NCI-H1694 (cell line): ENCODE results near the gene SH2D7.

Experiments
- DNase-seq: peaks from one replicate; lab custom pipeline; 2025; lab: John Stamatoyannopoulos, UW

Gene SH2D7

DNA sequence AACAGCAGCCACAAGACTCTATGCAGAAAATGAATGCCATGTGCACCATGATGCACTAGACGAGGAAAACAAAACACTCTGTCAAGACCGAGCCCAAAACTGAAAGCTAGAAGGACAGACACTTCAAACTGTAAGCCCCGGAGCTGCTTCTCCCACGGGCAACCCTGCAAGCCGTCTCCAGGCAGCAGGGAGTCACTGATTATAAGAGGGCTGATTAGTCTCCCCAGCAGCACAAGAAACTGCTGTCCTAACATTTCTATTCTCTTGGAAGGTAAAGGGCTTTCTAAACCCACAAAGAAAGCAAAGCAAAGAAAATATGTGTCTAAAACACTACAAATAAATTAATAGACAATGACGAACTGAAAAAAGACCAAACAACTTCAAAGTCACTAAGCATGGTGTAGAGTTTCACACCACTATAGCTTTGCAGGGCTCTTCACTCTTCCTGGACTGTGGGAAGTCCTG, 30.4 kb upstream of the SH2D7 start:
- DNase-seq, result no peak

DNA sequence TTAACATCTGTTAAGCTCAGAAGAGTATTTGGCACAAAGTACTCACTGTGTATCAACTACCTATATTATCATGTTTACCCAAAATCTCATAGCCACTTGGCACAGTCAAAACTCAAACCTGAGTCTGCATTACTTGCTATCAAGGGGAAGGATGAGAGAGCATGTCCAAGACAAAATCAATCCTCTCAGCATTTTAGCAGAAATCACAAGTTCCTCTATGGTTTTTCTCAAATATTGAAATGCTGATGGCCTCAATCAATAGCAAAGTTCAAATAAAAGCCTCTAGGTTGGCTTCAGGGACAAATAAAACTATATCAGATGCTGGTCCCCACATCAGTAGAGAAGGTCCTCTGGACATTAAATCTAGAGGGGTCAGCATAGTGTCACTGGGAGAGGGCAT, 29.1 kb upstream of the SH2D7 start:
- no peak for DNase-seq

DNA sequence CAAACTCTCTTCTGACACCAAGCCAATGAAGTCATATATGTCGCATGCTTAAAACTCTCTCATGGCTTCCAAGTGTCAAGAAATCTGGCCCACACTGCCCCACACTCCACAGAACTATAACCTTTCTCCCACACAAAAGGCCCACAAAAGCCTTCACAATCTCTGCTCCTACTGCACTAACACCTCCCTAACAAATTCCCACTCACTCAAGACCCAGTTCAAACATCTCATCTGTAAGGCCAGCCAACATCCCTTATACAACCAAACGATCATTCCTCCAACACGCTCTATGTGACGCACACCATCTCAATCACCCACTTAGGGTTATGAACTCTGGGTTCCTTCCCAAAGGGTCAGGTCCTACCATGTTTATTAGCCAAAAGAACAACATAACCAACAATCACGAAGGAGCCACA, 28.4 kb upstream of the SH2D7 start:
- DNase-seq, result no peak

- DNase-seq, result no peak
Measured at GRCh38 chr15:78064544-78064943, 27.8 kb upstream of the SH2D7 start.

DNA sequence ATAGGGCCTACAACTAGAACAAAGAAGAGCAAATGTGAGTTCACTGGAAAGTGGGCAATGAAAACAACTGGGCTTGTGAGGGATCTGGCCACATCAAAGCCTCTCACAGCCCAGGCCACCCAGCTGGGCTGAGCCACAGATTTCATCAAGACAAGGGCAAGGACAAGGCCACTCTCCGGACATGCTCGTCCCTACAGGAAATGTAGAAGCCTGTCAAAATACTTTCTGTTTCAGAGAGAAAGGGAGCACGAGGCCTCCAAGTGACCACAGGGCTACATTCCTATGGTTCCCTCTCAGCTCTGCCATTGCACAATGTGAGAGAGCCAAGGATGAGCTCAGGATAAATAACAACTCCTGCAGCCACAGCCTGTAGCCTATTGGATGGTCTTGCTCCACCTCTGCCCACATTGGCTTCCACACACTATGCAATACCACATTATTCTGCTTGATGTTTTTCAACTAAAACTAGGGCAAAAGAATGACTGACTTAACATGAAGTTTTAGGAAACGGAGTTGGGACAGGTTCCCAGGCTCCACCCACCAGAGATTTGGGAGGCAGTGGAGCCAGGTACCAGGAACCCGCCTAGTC, 27.0 kb upstream of the SH2D7 start:
- DNase-seq, result no peak

DNA sequence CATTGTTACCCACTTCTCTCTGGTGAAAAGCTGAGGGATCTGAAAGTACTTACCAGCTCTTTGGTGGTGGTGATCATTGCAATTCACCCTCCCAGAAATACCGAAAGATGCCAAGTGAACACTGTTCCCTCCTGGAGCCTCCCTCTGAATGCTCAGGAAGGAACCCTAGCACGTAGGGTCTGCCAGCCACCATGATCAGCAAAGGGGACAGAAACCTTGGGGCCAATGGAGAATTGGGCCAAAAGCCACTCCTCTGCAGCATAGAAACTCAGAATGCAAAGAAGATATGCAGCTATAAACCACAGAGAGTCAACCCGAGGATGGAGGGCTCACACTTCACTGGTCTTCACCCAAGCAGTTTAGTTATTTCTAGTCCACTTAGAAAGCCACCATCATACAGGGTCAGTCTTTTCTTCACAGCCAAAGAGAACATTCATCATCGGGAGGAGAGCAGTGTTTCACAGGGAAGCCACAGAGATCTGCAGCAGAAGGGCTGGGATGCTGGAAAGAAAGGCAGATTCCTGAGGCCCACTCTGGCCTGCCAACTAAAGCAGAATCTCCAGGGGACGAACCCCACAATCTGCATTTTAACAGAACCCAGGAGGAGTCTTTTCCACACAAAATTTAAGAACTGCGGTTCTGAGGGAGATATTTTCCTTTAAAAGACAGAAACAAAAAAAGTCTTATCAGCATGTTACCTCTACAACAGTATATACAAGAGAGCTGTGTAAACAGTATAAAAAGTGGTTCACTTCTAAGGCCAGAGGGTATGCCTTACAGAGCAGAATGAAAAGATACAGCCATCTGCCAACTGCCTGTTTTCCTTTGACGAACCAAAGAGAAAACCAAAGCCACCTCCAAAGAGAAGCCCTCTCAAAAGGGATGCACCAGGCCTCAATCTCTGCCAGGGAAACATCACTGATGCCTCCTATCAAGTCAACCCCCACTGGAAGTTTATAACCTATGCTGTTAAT, 26.1 kb upstream of the SH2D7 start:
- no peak for DNase-seq

GRCh38 chr15:78067328-78068228, 24.8 kb upstream of the SH2D7 start:
- DNase-seq, result no peak

GRCh38 chr15:78069052-78069414, 23.3 kb upstream of the SH2D7 start:
- DNase-seq, result no peak

DNA sequence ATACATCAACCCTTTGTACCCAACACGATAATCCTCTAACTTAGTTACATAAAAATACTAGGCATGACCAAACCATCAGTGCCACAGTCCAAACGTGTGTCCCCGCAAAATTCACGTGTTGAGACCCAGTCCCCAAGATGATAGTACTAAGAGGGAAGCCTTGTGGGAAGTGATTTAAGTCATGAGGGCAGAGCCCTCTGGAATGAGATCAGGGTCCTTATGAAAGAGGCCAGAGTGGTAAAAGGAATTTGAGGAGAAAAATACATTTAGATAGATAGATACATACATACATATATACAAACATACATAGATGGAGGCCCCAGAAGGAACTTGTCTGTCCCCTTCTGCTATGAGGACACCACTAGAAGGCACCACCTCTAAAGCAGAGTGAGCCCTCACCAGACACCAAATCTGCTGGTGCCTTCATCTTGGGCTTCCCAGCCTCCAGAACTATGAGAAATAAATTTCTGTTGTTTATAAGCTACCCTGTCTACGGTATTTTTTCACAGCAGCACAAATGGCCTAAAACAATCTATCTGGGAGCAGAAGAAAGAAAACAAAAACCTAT, 22.8 kb upstream of the SH2D7 start:
- DNase-seq, result no peak

- DNase-seq, result no peak
Measured at GRCh38 chr15:78070049-78070700, 22.2 kb upstream of the SH2D7 start.

DNA sequence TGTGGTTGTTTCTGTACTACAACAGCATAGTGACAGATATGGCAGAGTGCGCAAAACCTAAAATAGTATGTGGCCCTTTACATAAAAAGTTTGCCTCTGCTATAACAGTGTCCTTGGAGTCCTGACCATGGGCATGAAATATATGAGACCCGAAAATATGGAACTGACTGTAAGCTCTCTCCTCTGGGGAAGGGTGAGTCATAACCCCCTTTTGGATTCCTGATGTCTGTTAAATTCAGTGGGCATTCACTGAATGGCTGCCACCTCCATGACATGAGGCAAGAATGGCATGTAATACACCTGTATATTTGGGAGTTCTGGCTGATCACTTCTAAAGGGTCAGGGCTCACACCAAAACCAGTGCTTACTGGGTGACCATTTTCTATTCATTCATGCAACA, 21.0 kb upstream of the SH2D7 start:
- no peak for DNase-seq

GRCh38 chr15:78072080-78072892, 20.1 kb upstream of the SH2D7 start:
- no peak for DNase-seq

DNA sequence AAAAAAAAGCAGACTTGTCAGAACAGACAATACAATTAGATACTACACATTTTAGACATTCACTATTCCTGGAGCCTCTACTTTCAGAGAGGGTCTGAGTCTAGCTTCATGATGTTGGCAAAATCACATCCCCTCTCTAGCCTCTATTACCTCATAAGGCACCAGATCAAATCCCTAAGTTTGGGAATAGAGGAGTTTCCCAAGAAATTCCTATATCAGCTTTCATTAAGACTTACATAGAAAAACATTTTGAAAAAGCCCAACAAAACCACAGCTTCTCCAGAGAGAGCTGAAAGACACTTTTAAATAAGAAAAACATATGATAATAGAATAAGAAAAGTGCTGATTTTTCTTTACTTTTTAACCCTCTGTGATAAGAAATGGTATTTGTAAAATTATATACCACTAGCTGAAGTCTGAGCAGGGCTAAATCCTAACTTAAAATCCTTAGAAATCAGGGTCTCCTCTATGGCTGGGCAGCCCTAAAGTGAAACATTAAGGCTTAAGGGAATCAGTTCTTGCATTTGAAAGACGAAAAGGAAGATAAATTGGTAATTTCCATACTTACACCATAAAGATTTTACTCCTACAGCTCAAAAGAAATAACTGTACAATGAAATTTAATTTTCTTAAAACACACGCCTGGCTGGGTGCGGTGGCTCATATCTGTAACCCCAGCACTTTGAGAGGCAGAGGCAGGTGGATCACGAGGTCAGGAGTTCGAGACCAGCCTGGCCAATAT, 19.1 kb upstream of the SH2D7 start:
- no peak for DNase-seq

DNA sequence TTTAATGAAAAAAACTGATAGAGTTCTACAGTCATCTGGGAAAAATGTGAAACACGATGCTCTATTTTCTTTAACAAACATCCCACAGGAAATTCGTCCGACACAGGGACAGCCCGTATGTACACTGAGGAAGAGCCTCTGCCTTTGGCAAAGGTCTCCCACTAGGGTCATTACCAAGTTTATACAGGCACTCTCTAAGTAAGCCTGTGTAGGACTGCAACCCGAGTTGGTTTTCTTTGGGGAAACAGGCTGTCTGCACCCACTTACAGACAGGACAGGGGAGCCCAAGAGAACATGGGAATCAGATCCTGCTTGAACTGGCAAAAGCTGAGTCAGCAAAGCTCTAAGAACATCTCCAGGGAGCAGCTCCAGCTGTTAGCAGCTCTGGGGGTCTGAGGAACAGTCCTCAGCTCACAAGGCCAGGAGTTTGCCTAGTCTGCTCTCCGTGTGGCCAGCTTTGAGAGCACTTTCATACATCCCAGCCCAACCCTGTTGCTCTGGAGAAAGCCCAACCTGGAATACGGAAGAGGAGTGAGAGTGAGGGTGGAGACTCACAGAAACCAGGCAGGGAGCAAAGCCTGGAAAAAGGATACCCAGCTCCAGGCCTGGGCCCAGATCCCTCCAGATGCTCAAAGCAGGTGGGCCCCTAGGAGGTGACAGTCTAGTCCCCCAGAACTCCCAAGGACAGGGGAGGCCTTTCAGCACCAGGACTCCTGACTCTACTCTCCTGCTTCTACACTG, 16.7 kb upstream of the SH2D7 start:
- peak; percentile 23 for DNase-seq

DNA sequence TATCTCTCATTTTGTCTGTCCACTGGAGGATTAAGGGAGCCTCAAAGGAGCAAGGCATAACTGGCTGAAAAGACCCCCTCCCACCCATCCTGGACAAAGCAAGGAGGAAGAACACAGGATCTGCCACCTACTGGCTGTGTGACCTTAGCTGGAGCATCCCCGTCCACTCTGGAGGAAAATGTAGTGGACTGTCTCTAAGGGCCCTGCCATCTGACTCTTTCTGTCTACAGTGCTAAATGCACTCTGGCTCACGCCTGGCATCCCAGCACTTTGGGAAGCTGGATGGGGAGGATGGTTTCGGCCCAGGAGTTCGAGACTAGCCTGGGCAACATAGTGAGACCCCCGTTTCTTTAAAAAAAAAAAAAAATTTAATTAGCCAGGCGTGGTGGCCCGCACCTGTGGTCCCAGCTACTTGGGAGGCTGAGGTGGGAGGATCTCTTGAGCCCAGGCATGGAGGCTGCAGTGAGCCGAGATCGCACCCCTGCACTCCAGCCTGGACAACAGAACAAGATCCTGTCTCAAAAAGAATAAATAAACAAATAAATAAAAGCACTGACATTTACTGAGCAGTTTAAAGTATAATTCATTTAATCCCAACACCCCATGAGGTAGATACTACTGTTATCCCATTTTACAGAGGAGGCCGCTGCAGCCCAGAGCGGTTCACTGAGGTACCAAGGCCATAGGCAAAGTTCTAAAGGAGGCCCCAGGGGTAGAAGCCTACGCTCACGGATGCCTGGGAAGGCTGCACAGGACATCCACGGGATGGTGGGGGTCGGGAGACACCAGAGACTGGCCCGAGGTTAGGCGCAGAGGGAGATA, 15.9 kb upstream of the SH2D7 start:
- no peak for DNase-seq

- DNase-seq, result no peak
Measured at GRCh38 chr15:78077053-78077870, 15.1 kb upstream of the SH2D7 start, which contains the start of gene TBC1D2B. TSS of gene TBC1D2B (minus strand) at chr15:78077711. CDS start at chr15:78077652, 59 bp downstream.

- no peak for DNase-seq
Measured at GRCh38 chr15:78077871-78078210, 14.5 kb upstream of the SH2D7 start.
